H9 (cell line): ENCODE results near the gene ITPR3. TPM values are rescaled to one million over a fixed set of nuclear protein-coding genes. Genes with fewer than 3 reads are reported as not detected.

Experiments
- DNase-seq: peaks from one replicate; pipeline ENCODE4 v3.0.0-alpha.2; 2017
- H2AFZ ChIP-seq: one replicate; pipeline ENCODE4 v1.6.1; 2013; ENCODE audit warnings: mild to moderate bottlenecking, low read length, control low read depth, moderate library complexity
- H2AK5ac ChIP-seq: 2 replicates; pipeline ENCODE4 v1.6.1; 2013; ENCODE audit warnings: low read length, control low read depth, mixed read lengths; ENCODE audit not compliant: insufficient read length
- H2BK120ac ChIP-seq: one replicate; pipeline ENCODE4 v1.6.1; 2013; ENCODE audit warnings: low read depth, mild to moderate bottlenecking, low read length, control low read depth, inconsistent platforms; ENCODE audit not compliant: poor library complexity, severe bottlenecking
- H2BK12ac ChIP-seq: 2 replicates; pipeline ENCODE4 v1.6.1; 2013; ENCODE audit warnings: low read length, control low read depth, mixed read lengths, low read depth; ENCODE audit not compliant: insufficient read length
- H2BK15ac ChIP-seq: 2 replicates; pipeline ENCODE4 v1.6.1; 2013; ENCODE audit warnings: low read depth, low read length, control low read depth
- H2BK20ac ChIP-seq: one replicate; pipeline ENCODE4 v1.6.1; 2013; ENCODE audit warnings: low read depth, mild to moderate bottlenecking, low read length, control low read depth, inconsistent platforms; ENCODE audit not compliant: poor library complexity, severe bottlenecking
- H2BK5ac ChIP-seq: 2 replicates; pipeline ENCODE4 v1.6.1; 2013; ENCODE audit warnings: low read length, control low read depth, mixed read lengths; ENCODE audit not compliant: insufficient read length
- H3K14ac ChIP-seq: 2 replicates; pipeline ENCODE4 v1.6.1; 2013; ENCODE audit warnings: low read length, control low read depth; ENCODE audit not compliant: insufficient read depth
- H3K18ac ChIP-seq: 2 replicates; pipeline ENCODE4 v1.6.1; 2013; ENCODE audit warnings: low read depth, mild to moderate bottlenecking, mixed read lengths, low read length, control low read depth; ENCODE audit not compliant: insufficient read length
- H3K23ac ChIP-seq: 2 replicates; pipeline ENCODE4 v1.6.1; 2013; ENCODE audit warnings: low read length, control low read depth, mixed read lengths, low read depth; ENCODE audit not compliant: insufficient read length
- H3K23me2 ChIP-seq: 2 replicates; pipeline ENCODE4 v1.6.1; 2013; ENCODE audit warnings: low read depth, mild to moderate bottlenecking, mixed read lengths, low read length, control low read depth; ENCODE audit not compliant: insufficient read length, poor library complexity, severe bottlenecking
- H3K27ac ChIP-seq: 2 replicates; pipeline ENCODE4 v1.5.1; 2013; ENCODE audit warnings: low read length, control low read depth, mixed read lengths, low read depth; ENCODE audit not compliant: insufficient read length
- H3K27me3 ChIP-seq: 2 replicates; pipeline ENCODE4 v1.6.1; 2013; ENCODE audit warnings: low read length, control low read depth, inconsistent platforms; ENCODE audit not compliant: insufficient read depth
- H3K4ac ChIP-seq: 2 replicates; pipeline ENCODE4 v1.6.1; 2013; ENCODE audit warnings: low read depth, mild to moderate bottlenecking, control low read depth, inconsistent platforms, low read length, moderate library complexity
- H3K4me1 ChIP-seq: 2 replicates; pipeline ENCODE4 v1.6.1; 2013; ENCODE audit warnings: low read length, control low read depth, inconsistent platforms; ENCODE audit not compliant: insufficient read depth
- H3K4me2 ChIP-seq: 2 replicates; pipeline ENCODE4 v1.6.1; 2013; ENCODE audit warnings: low read length, control low read depth, mixed read lengths; ENCODE audit not compliant: insufficient read length, insufficient read depth
- H3K56ac ChIP-seq: 2 replicates; pipeline ENCODE4 v1.6.1; 2013; ENCODE audit warnings: low read depth, mild to moderate bottlenecking, mixed read lengths, low read length, control low read depth; ENCODE audit not compliant: insufficient read length
- H3K79me1 ChIP-seq: 2 replicates; pipeline ENCODE4 v1.6.1; 2013; ENCODE audit warnings: low read depth, mild to moderate bottlenecking, moderate library complexity, low read length, control low read depth, inconsistent platforms; ENCODE audit not compliant: insufficient read depth, poor library complexity, severe bottlenecking
- H3K79me2 ChIP-seq: 2 replicates; pipeline ENCODE4 v1.6.1; 2013; ENCODE audit warnings: low read length, control low read depth, inconsistent platforms; ENCODE audit not compliant: insufficient read depth
- H3K9ac ChIP-seq: 2 replicates; pipeline ENCODE4 v1.6.1; 2013; ENCODE audit warnings: low read length, control low read depth, mixed read lengths; ENCODE audit not compliant: insufficient read length; ENCODE audit errors: extremely low read depth
- H3K9me3 ChIP-seq: one replicate; pipeline ENCODE4 v1.6.1; 2013; ENCODE audit warnings: low read depth, low read length, inconsistent platforms; ENCODE audit not compliant: control insufficient read depth
- H3T11ph ChIP-seq: one replicate; pipeline ENCODE4 v1.6.1; 2013; ENCODE audit warnings: mild to moderate bottlenecking, low read length, control low read depth, inconsistent platforms
- H4K20me1 ChIP-seq: one replicate; pipeline ENCODE4 v1.6.1; 2013; ENCODE audit not compliant: control insufficient read depth, insufficient read length, insufficient read depth
- H4K5ac ChIP-seq: 2 replicates; pipeline ENCODE4 v1.6.1; 2013; ENCODE audit warnings: low read depth, mild to moderate bottlenecking, mixed read lengths, low read length, control low read depth; ENCODE audit not compliant: insufficient read length
- H4K8ac ChIP-seq: replicated peaks from 2 replicates; pipeline ENCODE4 v1.6.1; 2013; ENCODE audit warnings: low read length, control low read depth, mixed read lengths, low read depth; ENCODE audit not compliant: insufficient read length
- H4K91ac ChIP-seq: 2 replicates; pipeline ENCODE4 v1.6.1; 2013; ENCODE audit warnings: low read depth, mild to moderate bottlenecking, moderate library complexity, mixed read lengths, low read length, control low read depth; ENCODE audit not compliant: insufficient read length
- H3K27ac Mint-ChIP-seq, 3 experiments: 2 replicates in 2 of 3; 3 replicates in 1 of 3; pipeline ENCODE4 v1.8.0; 2020 to 2021; ENCODE audit warnings: mixed read lengths in 3 of 3, mild to moderate bottlenecking in 1 of 3, moderate library complexity in 1 of 3
- H3K27me3 Mint-ChIP-seq: 2 replicates; pipeline ENCODE4 v1.8.0; 2021; ENCODE audit warnings: low read depth, mild to moderate bottlenecking, moderate library complexity, mixed read lengths
- H3K36me3 Mint-ChIP-seq, 3 experiments: 2 replicates in 2 of 3; 3 replicates in 1 of 3; pipeline ENCODE4 v1.8.0; 2020 to 2021; ENCODE audit warnings: low read depth in 3 of 3, mixed read lengths in 3 of 3; ENCODE audit not compliant: insufficient read depth in 1 of 3
- H3K4me1 Mint-ChIP-seq, 2 experiments: 2 replicates each; pipeline ENCODE4 v1.8.0; 2020; ENCODE audit warnings: mixed read lengths in 2 of 2
- H3K4me3 Mint-ChIP-seq, 2 experiments: 2 replicates in 1 of 2; 3 replicates in 1 of 2; pipeline ENCODE4 v1.8.0; 2020 to 2021; ENCODE audit warnings: mild to moderate bottlenecking in 2 of 2, mixed read lengths in 2 of 2, moderate library complexity in 1 of 2
- H3K9me3 Mint-ChIP-seq, 2 experiments: 2 replicates in 1 of 2; 3 replicates in 1 of 2; pipeline ENCODE4 v1.8.0; 2020; ENCODE audit warnings: mild to moderate bottlenecking in 2 of 2, mixed read lengths in 2 of 2, moderate library complexity in 1 of 2
- WGBS: extraction: QIAGEN DNeasy Blood & Tissue Kit; methylation state at CpG from one replicate; pipeline ENCODE4 v1.1.7; 2013; ENCODE audit warnings: missing lambda C conversion rate, low lambda C conversion rate, mixed read lengths; ENCODE audit not compliant: insufficient read length; ENCODE audit errors: extremely low coverage; 5-methylcytosine and 5-hydroxymethylcytosine counted together
- total RNA-seq: library from RNA; stranded (reverse); gene quantifications from 2 replicates; pipeline ENCODE4 v1.2.1, GENCODE V29; 2021
- TF ChIP-seq, protein P1 (sequence below): fragments of 200-600 bp; sonication (generic); conservative IDR thresholded peaks from 3 replicates; pipeline ENCODE4 v1.8.0; 2021; ENCODE audit warnings: antibody characterized with exemption, mild to moderate bottlenecking

Gene ITPR3
- total RNA-seq, 1 experiment from 2014 or later: 40.3 TPM

DNA sequence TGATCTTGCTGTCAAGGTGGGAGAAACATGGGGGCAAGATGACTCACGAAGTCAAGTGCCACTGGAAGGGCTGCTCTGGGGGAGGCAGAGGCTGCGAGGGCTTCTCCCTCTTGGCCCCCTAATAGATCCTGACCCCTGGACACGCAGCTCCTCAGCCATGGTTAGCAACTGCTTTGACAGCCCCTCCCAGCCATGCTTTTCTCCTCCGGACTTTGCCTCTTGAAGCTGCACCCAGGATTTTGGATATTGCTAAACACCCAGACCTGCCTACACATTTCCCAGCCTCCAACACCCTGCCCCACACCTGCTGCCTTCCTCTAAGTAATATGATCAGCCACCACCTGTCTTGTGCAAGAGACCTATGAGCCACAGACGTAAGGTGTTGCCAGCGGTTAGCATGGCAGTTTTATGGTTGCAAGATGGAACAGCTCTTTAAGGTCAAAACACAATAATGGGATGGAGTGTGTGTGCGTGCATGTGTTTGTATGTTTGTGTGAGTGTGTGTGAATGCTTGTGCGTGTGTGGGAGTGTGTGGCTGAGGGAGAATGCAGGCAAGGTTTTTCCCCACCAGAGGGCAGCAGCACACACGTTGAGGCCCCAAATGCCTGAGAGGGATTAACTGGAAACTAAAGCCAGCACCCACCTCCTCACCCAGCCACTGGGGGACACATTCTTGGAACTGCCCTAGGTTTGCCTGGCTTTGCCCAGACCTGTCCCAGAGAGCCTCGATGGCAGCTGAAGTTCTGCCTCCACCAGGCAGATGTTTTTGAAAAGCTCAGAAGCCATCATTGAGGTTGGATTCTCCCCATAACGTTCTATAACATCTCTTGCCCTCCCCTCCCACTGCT lies 123.1 kb downstream of the ITPR3 start:
- Histone ChIP-seq H4K5ac (no peak overlapping the region), H3K23me2 (no peaks in the 10 kb centered on the region), H3K4ac (no peak overlapping the region), H3K56ac (no peak overlapping the region), H2AK5ac (no peak overlapping the region), H2BK20ac (no peak overlapping the region), H2BK15ac (no peak overlapping the region), H3K18ac (no peak overlapping the region), H2BK120ac (no peak overlapping the region), H3K4me1 (peaks cover 8% of the 10 kb centered on the region; the same call in 1 of the 2 replicates), H3K14ac (no peak overlapping the region), H3K9ac (no peak overlapping the region), H3K27me3 (no peaks in the 10 kb centered on the region), H3K27ac (no peak overlapping the region), H3K23ac (no peak overlapping the region), H3K79me2 (no peaks in the 10 kb centered on the region), H2AFZ (no peak overlapping the region), H3K79me1 (no peaks in the 10 kb centered on the region), H3T11ph (no peak overlapping the region), H2BK5ac (no peak overlapping the region), H4K20me1 (no peaks in the 10 kb centered on the region), H3K4me2 (no peak overlapping the region), H2BK12ac (no peak overlapping the region), H4K8ac (no peak overlapping the region), H3K9me3 (no peaks in the 10 kb centered on the region), H4K91ac (no peak overlapping the region)
- Mint-ChIP-seq H3K27ac (no peak overlapping the region), H3K27me3 (peaks cover 9% of the 10 kb centered on the region), H3K4me1 (peaks cover 49 to 57% of the 10 kb centered on the region in 2 experiments), H3K9me3 (no peaks in the 10 kb centered on the region), H3K36me3 (no peaks in the 10 kb centered on the region; a peak in 1 of 7 replicates), H3K4me3 (no peak overlapping the region)
- WGBS: no CpG with 5 or more reads among the region's 11 CpGs
- peak; percentile 83 for DNase-seq
- TF ChIP-seq, protein P1, sequence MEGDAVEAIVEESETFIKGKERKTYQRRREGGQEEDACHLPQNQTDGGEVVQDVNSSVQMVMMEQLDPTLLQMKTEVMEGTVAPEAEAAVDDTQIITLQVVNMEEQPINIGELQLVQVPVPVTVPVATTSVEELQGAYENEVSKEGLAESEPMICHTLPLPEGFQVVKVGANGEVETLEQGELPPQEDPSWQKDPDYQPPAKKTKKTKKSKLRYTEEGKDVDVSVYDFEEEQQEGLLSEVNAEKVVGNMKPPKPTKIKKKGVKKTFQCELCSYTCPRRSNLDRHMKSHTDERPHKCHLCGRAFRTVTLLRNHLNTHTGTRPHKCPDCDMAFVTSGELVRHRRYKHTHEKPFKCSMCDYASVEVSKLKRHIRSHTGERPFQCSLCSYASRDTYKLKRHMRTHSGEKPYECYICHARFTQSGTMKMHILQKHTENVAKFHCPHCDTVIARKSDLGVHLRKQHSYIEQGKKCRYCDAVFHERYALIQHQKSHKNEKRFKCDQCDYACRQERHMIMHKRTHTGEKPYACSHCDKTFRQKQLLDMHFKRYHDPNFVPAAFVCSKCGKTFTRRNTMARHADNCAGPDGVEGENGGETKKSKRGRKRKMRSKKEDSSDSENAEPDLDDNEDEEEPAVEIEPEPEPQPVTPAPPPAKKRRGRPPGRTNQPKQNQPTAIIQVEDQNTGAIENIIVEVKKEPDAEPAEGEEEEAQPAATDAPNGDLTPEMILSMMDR: peak; percentile 97
